GM12891 (cell line): ENCODE data around the gene MTM1.

Source experiments
- DNase-seq: peaks from one replicate; pipeline ENCODE4 v3.0.0; 2011; ENCODE audit warnings: low spot score; ENCODE audit not compliant: insufficient read length
- FAIRE-seq: peaks from 2 replicates; lab custom pipeline; 2011; peaks lifted over from hg19 to GRCh38; lab: Jason Lieb, UNC
- PAX5 ChIP-seq: IDR thresholded peaks from 2 replicates; pipeline ENCODE4 v1.6.1; 2011; ENCODE audit warnings: low read length, moderate library complexity, mild to moderate bottlenecking; ENCODE audit not compliant: insufficient read depth, severe bottlenecking
- POLR2A ChIP-seq: IDR thresholded peaks from 2 replicates; pipeline ENCODE4 v1.6.1; 2011; ENCODE audit warnings: low read depth, low read length, control low read depth
- POLR2AphosphoS5 ChIP-seq: IDR thresholded peaks from 2 replicates; pipeline ENCODE4 v1.6.1; 2011; ENCODE audit warnings: low read depth, low read length, control low read depth
- POU2F2 ChIP-seq: IDR thresholded peaks from 2 replicates; pipeline ENCODE4 v1.6.1; 2011; ENCODE audit warnings: low read depth, mild to moderate bottlenecking, control low read depth, low read length, moderate library complexity
- SPI1 ChIP-seq: IDR thresholded peaks from 2 replicates; pipeline ENCODE4 v1.6.1; 2011; ENCODE audit warnings: low read depth, low read length, control low read depth
- TAF1 ChIP-seq: IDR thresholded peaks from 2 replicates; pipeline ENCODE4 v1.6.1; 2011; ENCODE audit warnings: low read depth, low read length, control low read depth

The MTM1 gene

DNA sequence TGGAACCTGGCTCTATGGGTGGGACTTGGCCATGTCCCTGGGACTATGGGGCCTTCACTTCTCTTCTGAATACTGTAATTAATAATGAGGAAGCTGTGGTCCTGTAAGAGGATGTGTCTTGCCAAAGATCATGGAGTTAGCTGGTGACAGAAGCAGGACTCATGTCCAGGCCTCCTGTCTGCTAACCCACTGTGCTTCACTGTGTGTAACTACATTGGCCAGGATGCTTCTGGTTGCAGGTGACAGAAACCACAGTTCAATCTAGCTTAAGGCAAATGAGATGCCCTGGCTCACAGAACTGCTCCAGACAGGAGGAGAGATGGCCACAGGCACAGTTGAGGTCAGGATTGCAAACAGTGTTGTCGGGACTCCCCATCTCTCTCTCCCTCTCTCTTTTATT is 127.9 kb downstream of the MTM1 start:
- FAIRE-seq (peak; percentile 98), DNase-seq (no peak)
- no peak for TF ChIP-seq SPI1
- no peak for TF ChIP-seq POU2F2
- TF ChIP-seq PAX5 = no peak
- TF ChIP-seq POLR2A = no peak
- TF ChIP-seq TAF1 = no peak
- no peak for TF ChIP-seq POLR2AphosphoS5

DNA sequence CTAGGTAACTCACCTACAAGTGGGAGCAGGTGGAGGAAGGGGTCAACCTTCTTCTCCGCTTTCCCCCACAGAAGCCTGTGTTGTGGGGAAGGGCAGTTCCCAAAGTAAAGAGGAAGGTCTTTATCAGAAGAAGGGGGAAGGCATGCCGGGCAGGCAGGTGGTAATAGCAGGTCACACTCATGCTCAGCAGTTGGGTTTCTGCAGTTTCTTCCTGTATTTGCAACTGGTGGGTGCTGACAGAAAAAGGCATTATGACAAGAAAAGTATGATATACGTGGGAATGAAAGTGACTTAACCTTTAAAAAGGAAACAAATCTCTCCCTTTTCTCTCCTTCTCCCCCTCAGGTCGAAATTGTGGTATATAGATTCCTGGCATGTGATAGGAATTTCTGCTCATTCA is 128.4 kb downstream of the MTM1 start:
- TF ChIP-seq POLR2A (no peak), PAX5 (no peak), SPI1 (no peak), TAF1 (no peak)
- FAIRE-seq = no peak
- no peak for DNase-seq

DNA sequence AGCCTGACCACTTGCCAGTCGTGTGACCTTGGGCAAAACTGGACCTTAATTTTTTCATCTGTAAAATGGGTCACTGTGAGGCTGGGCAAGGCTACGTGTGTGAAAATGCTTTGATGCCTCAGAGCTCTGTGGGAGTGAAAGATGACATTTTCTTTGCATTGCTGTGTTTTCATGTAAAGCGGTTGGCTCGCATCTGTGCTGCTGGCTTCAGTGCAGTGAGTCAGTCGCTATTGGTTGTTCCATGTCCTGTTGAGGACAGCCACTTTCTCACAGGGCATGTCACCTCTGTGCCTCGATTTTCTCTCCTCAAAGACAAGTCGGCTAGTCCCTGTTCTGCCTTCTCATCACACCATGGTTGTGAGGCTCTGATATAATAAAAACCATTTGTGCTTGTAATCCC is 129.2 kb downstream of the MTM1 start:
- no peak for TF ChIP-seq TAF1
- peak; percentile 87 for FAIRE-seq
- no peak for DNase-seq

DNA sequence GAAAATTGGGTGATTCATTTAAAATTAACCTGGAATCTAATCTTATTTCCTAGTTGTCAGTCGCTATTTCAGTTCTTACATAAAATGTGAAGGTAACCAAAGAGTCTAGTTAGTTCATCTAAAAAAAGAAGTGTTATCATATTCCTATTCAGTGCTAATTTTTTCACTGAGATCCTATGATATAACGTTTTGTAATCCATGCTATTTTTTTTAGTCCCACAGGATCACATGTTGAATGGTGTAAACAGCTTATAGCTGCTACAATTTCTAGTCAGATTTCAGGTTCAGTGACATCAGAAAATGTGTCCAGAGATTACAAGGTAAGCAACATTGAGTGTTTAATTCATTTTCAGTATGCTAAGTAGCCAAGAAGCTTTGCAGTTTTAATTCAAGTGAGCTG is 130.6 kb downstream of the MTM1 start:
- FAIRE-seq = no peak
- no peak for TF ChIP-seq POU2F2
- no peak for TF ChIP-seq POLR2A
- no peak for TF ChIP-seq PAX5
- no peak for TF ChIP-seq SPI1
- TF ChIP-seq POLR2AphosphoS5 = no peak
- no peak for TF ChIP-seq TAF1

DNA sequence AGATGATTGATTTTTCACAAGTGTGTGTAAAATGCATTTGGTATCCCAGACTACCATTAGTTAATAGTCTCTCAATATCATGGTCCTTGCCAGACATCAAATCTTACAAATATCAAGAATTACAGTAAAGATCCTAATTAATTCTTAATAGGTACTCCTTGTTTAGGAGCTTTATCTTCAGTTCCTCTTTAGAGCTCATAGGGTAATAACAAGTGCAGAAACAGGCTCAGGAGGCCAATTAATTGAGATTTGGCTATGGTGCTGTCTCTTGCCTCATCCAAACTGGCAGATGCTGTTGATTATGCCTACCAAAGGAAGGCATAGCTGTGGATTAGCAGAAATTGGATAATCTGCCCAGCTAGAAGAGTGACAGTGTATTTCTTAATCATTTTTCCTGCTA is 131.7 kb downstream of the MTM1 start:
- FAIRE-seq (no peak), DNase-seq (no peak)
- TF ChIP-seq POU2F2 (no peak), SPI1 (peak; percentile 65)

More for the DNA sequence above, 130.6 kb downstream of the MTM1 start:
- DNase-seq = no peak

DNA sequence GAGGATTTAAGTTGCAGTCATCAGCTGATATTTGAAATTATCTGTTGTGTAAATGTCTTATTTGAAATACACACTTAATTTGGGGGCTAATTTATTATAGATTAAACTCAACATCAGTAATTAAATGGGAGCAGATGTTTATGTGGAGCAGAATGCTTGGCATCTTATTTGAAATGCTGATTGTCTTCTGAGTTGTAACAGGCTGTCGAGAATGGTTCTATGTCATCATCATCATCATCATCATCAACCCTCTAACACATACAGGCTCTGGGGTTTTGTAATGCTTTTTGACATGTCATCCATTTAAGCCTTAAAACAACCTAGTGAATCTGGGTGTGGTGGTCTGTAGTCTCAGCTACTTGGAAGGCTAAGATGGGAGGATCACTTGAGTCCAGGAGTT is 133.0 kb downstream of the MTM1 start:
- peak; percentile 85 for FAIRE-seq
- TF ChIP-seq POLR2A (no peak), POU2F2 (no peak), SPI1 (no peak), TAF1 (no peak), POLR2AphosphoS5 (no peak), PAX5 (no peak)
- DNase-seq = no peak

DNA sequence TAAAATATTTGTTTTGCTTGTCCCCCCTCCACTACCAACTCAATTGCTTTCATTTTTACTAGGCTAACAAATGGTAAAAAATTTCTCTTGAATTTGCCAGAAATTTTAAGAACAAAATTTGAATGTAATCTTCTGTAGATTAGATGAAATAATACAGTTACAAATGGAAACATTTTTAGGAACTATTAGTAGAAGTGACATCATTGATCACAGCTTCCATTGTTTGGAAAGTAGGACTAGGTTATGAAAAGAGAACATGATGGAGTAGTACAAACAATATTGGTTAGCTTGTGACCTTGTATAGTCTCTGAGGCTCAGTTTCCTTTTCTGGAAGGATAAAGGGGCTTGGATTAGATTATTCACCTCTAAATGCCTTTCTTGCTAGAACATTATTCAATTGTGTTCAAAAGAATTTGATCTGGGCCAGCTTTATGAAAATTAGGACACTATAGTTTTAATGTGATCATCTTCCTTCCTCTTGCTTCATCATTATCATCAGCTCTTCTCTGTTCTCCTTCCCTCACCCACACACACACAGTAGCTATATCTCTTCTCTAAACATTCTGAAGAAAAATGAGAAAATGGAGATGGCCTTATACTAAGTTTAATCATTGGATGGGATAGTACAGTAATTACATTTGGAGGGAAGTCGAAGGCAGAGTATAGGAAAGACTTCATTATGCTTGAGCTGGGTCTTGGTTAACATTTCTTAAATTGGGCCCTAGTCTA is 134.7 kb downstream of the MTM1 start:
- no peak for FAIRE-seq
- no peak for DNase-seq
- TF ChIP-seq POU2F2 (no peak), PAX5 (no peak), POLR2A (no peak), POLR2AphosphoS5 (no peak), SPI1 (no peak), TAF1 (no peak)

DNA sequence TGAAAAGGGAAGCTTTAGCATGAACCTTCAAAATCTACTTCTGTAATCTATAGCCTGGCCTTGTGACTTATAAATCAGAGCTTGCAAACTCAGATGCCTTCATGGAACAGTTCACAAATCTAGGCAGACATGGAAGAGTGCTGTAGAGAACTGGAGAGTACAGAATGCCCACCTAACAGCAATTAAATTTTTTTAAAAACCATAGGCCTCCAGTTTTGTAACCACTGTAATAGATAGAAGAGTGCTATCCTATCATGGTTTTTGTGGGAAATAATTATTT is 135.2 kb downstream of the MTM1 start:
- FAIRE-seq (no peak), DNase-seq (no peak)
- TF ChIP-seq PAX5 (no peak), TAF1 (no peak), SPI1 (no peak), POLR2AphosphoS5 (no peak), POU2F2 (no peak), POLR2A (no peak)

DNA sequence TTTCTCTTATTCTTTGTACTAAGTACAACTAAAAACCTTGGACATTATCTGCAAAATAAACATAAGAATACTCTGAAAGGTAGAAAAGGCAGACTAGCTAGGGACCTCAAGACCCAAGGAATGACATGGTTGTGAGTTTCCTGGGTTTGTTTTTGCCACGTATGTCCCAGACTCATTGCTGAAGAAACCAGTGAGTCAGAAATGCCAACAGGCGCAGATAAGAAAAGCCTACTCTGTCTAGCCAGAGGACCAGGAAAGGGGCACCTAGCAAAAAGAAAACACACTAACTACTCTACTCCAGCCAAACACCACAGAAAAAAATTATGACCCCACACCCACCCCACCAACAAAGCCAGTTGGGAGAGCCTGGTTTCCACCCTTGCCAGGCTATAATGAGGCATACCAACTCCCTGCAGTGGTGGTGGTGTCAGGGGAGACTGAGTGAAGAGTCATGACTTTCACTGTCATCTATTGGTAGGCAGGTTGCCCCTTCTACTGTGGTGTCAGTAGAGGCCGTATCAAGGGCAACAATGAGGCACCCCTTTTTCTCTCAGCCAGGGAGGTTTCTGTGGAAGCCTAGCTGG is 135.7 kb downstream of the MTM1 start:
- DNase-seq = no peak

DNA sequence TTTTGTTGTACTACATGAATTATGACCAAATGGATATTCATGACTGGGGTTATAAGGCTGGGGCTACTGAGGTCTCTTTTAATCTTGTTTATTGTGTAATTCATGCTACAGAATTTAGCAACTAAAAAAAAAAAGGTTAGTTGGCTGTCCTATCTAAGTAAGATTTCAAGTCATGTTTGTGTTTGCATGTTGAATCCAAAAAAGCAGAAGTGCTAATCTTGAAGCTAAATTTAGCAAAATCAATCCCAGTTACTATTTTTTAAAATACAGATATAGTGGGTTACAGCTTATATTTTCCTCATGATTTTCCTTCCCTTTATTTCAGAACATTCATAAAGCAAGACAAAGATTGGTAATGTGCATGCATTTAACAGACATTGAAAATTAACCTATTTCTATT is 144.2 kb downstream of the MTM1 start:
- no peak for FAIRE-seq
- no peak for DNase-seq
- TF ChIP-seq TAF1 (no peak), SPI1 (peak; percentile 79)

More for the DNA sequence above, 135.7 kb downstream of the MTM1 start:
- FAIRE-seq = no peak
- no peak for TF ChIP-seq PAX5
- TF ChIP-seq SPI1 = no peak
- TF ChIP-seq POU2F2 = no peak
- TF ChIP-seq TAF1 = no peak
- no peak for TF ChIP-seq POLR2A
- TF ChIP-seq POLR2AphosphoS5 = no peak

DNA sequence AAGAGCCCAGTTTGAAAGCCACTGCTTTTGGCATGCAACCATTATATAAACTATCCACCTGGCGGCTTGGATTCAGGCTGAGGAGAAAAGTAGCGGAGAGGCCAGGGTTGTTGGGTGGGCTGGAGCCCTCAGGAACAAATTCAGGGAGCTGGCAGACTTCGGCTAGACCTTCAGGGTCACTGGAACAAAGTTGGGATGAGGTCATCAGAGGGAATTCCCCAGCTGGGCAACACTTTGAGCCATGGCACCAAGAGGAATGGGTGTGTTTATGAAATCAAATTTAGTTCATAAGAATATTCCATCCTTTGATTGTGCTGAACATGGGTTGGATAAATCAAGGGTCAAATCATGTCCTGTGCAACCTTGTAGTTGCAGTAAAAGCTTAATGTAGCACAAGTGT is 146.8 kb downstream of the MTM1 start:
- FAIRE-seq (no peak), DNase-seq (no peak)
- TF ChIP-seq SPI1 = no peak
- TF ChIP-seq POLR2A = no peak
- no peak for TF ChIP-seq POLR2AphosphoS5
- TF ChIP-seq POU2F2 = no peak
- no peak for TF ChIP-seq TAF1
- no peak for TF ChIP-seq PAX5
